Ascending aorta (tissue), 2 donors: ENCODE data around the gene COTL1. TPM values are rescaled to one million over a fixed set of nuclear protein-coding genes. Genes with fewer than 3 reads are reported as not detected.
A peak's percentile ranks its signal among the peaks of the same experiment; 100 is the strongest.

ENCODE experiments used
- DNase-seq, 2 donors: peaks; one replicate each; pipeline ENCODE4 v3.0.0-alpha.2; 2019; ENCODE audit warnings: low spot score in 2 of 2
- H3K27ac ChIP-seq, 2 donors: fragments of 200-600 bp; sonication (generic); one replicate each; pipeline ENCODE4 v1.5.1; 2016 to 2017; ENCODE audit warnings: mild to moderate bottlenecking in 1 of 2
- H3K27me3 ChIP-seq: fragments of 200-600 bp; sonication (generic); one replicate; pipeline ENCODE4 v1.5.1; 2017
- H3K36me3 ChIP-seq, 2 donors: fragments of 200-600 bp; sonication (generic); one replicate each; pipeline ENCODE4 v1.5.1; 2016
- H3K4me1 ChIP-seq, 2 donors: fragments of 200-600 bp; sonication (generic); one replicate each; pipeline ENCODE4 v1.5.1; 2016 to 2017; ENCODE audit warnings: mild to moderate bottlenecking in 1 of 2
- H3K4me3 ChIP-seq, 2 donors: fragments of 200-600 bp; sonication (generic); one replicate each; pipeline ENCODE4 v1.5.1; 2016 to 2017; ENCODE audit warnings: mild to moderate bottlenecking in 1 of 2
- H3K9me3 ChIP-seq, 2 donors: fragments of 200-600 bp; sonication (generic); one replicate each; pipeline ENCODE4 v1.5.1; 2016
- intact Hi-C: fragments of 100-400 bp; cut with DNase I; formaldehyde crosslinking; loops from one replicate; pipeline ENCODE4 v1.15.1; 2023
- total RNA-seq: library from RNA; depleted of rRNA; stranded (reverse); fragments of >200 nt; gene quantifications from one replicate; pipeline ENCODE4 v1.1.0, GENCODE V29; 2016
- TF ChIP-seq, protein P1 (sequence below), 3 experiments: fragments of 200-600 bp in 2 of 3; fragments of 450-650 bp in 1 of 3; sonication (generic) in 2 of 3; IDR thresholded peaks; one replicate each; pipeline ENCODE4 v1.5.1; 2016 to 2019; ENCODE audit warnings: antibody characterized with exemption in 3 of 3, mild to moderate bottlenecking in 1 of 3, moderate library complexity in 1 of 3

Gene COTL1
- total RNA-seq, 1 donor from 2014 or later = 120 TPM

DNA sequence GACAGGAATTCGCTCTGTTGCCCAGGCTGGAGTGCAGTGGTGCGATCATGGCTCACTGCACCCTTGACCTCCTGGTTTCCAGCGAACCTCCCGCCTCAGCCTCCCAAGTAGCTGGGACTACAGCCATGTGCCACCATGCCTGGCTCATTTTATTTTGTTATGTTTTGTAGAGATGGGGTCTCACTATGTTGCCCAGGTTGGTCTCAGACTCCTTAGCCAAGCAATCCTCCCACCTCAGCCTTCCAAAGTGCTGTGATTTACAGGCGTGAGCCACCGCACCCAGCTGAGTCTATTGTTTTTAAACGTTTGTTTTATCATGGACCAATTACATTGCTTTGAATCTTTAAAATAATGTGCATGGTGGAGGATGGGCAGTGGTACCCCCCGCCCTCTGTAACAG, 28.9 kb downstream of the COTL1 start:
- H3K9me3 ChIP-seq = no peaks in the 10 kb centered on the region
- H3K27ac ChIP-seq = no peak overlapping the region
- intact Hi-C loops = no loop called here
- no peak for DNase-seq
- H3K27me3 ChIP-seq = no peaks in the 10 kb centered on the region
- TF ChIP-seq, protein P1, sequence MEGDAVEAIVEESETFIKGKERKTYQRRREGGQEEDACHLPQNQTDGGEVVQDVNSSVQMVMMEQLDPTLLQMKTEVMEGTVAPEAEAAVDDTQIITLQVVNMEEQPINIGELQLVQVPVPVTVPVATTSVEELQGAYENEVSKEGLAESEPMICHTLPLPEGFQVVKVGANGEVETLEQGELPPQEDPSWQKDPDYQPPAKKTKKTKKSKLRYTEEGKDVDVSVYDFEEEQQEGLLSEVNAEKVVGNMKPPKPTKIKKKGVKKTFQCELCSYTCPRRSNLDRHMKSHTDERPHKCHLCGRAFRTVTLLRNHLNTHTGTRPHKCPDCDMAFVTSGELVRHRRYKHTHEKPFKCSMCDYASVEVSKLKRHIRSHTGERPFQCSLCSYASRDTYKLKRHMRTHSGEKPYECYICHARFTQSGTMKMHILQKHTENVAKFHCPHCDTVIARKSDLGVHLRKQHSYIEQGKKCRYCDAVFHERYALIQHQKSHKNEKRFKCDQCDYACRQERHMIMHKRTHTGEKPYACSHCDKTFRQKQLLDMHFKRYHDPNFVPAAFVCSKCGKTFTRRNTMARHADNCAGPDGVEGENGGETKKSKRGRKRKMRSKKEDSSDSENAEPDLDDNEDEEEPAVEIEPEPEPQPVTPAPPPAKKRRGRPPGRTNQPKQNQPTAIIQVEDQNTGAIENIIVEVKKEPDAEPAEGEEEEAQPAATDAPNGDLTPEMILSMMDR (IDR thresholded peaks at IDR 0.05) = no peak
- peaks cover 4 to 17% of the 10 kb centered on the region in 2 donors for H3K4me1 ChIP-seq
- no peak overlapping the region for H3K4me3 ChIP-seq
- no peaks in the 10 kb centered on the region for H3K36me3 ChIP-seq

GRCh38 chr16:84585886-84586285, 32.0 kb downstream of the COTL1 start:
- no peaks in the 10 kb centered on the region for H3K36me3 ChIP-seq
- H3K27me3 ChIP-seq = no peaks in the 10 kb centered on the region
- peaks cover 12 to 27% of the 10 kb centered on the region in 2 donors for H3K4me1 ChIP-seq
- DNase-seq = no peak
- H3K27ac ChIP-seq = no peak overlapping the region
- H3K9me3 ChIP-seq = no peaks in the 10 kb centered on the region
- TF ChIP-seq, protein P1 (IDR thresholded peaks at IDR 0.05) = no peak
- intact Hi-C loops = no loop called here
- H3K4me3 ChIP-seq = no peak overlapping the region

DNA sequence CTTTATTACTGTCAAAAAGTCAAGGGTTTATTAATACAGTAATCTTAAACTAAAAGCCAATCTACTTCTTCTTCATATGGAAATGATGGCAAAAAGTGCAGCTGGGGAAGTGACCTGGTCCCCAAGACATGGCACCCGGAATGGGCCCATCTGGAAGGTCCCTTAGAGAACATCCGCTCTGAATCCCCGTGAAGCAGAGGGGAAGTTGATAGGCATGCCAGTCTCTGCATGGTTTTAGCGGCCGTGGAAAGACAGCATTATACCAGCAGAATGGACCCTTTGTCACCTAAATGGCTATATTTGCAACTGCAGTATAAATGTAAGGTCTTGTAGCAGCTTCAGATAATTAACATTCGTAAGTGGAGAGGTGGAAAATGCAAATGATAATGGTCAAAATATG, 32.4 kb downstream of the COTL1 start:
- Histone ChIP-seq H3K4me3 (no peak overlapping the region), H3K4me1 (peaks cover 12 to 27% of the 10 kb centered on the region in 2 donors), H3K27ac (no peak overlapping the region), H3K9me3 (no peaks in the 10 kb centered on the region), H3K36me3 (no peaks in the 10 kb centered on the region), H3K27me3 (no peaks in the 10 kb centered on the region)
- intact Hi-C loops = no loop called here
- TF ChIP-seq, protein P1 (IDR thresholded peaks at IDR 0.05) = no peak
- no peak for DNase-seq

- DNase-seq = no peak
- Histone ChIP-seq H3K27me3 (no peaks in the 10 kb centered on the region), H3K4me1 (peaks cover 12 to 27% of the 10 kb centered on the region in 2 donors), H3K9me3 (no peaks in the 10 kb centered on the region), H3K36me3 (no peaks in the 10 kb centered on the region), H3K4me3 (no peak overlapping the region), H3K27ac (peak overlapping the region in 1 of 2 donors; percentile 51)
- intact Hi-C loops = loop anchor here (5.0 kb wide), 1 partner anchor 52 kb away; no protein-coding TSS in a partner anchor
- TF ChIP-seq, protein P1 (IDR thresholded peaks at IDR 0.05) = no peak
These were observed 33.2 kb downstream of the COTL1 start for GRCh38 chr16:84584678-84585077.

GRCh38 chr16:84583995-84584394, 33.9 kb downstream of the COTL1 start:
- TF ChIP-seq, protein P1 (IDR thresholded peaks at IDR 0.05) = no peak
- DNase-seq = no peak
- Histone ChIP-seq H3K27ac (peak overlapping the region; percentile 51 to 61), H3K9me3 (no peaks in the 10 kb centered on the region), H3K27me3 (no peaks in the 10 kb centered on the region), H3K4me3 (no peak overlapping the region), H3K36me3 (no peaks in the 10 kb centered on the region), H3K4me1 (peaks cover 12 to 27% of the 10 kb centered on the region in 2 donors)
- intact Hi-C loops = loop anchor here (2.0 to 5.0 kb wide), 2 partner anchors 35 to 52 kb away; partner anchors contain the start of gene COTL1
